Stimulated activated CD8-positive, alpha-beta memory T cell treated with anti-CD3 and anti-CD28 coated beads, Interleukin-4, amount 100 ng/mL, for 4 hours (primary cell): ENCODE data around the gene PLCH2.

Source experiments
- DNase-seq, 2 donors: peaks; one replicate each; pipeline ENCODE4 v3.0.0-alpha.2; 2020; ENCODE audit warnings: low read depth in 2 of 2, low spot score in 1 of 2

PLCH2 gene, protein sequence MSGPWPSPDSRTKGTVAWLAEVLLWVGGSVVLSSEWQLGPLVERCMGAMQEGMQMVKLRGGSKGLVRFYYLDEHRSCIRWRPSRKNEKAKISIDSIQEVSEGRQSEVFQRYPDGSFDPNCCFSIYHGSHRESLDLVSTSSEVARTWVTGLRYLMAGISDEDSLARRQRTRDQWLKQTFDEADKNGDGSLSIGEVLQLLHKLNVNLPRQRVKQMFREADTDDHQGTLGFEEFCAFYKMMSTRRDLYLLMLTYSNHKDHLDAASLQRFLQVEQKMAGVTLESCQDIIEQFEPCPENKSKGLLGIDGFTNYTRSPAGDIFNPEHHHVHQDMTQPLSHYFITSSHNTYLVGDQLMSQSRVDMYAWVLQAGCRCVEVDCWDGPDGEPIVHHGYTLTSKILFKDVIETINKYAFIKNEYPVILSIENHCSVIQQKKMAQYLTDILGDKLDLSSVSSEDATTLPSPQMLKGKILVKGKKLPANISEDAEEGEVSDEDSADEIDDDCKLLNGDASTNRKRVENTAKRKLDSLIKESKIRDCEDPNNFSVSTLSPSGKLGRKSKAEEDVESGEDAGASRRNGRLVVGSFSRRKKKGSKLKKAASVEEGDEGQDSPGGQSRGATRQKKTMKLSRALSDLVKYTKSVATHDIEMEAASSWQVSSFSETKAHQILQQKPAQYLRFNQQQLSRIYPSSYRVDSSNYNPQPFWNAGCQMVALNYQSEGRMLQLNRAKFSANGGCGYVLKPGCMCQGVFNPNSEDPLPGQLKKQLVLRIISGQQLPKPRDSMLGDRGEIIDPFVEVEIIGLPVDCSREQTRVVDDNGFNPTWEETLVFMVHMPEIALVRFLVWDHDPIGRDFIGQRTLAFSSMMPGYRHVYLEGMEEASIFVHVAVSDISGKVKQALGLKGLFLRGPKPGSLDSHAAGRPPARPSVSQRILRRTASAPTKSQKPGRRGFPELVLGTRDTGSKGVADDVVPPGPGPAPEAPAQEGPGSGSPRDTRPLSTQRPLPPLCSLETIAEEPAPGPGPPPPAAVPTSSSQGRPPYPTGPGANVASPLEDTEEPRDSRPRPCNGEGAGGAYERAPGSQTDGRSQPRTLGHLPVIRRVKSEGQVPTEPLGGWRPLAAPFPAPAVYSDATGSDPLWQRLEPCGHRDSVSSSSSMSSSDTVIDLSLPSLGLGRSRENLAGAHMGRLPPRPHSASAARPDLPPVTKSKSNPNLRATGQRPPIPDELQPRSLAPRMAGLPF (N-terminal part only)

DNA sequence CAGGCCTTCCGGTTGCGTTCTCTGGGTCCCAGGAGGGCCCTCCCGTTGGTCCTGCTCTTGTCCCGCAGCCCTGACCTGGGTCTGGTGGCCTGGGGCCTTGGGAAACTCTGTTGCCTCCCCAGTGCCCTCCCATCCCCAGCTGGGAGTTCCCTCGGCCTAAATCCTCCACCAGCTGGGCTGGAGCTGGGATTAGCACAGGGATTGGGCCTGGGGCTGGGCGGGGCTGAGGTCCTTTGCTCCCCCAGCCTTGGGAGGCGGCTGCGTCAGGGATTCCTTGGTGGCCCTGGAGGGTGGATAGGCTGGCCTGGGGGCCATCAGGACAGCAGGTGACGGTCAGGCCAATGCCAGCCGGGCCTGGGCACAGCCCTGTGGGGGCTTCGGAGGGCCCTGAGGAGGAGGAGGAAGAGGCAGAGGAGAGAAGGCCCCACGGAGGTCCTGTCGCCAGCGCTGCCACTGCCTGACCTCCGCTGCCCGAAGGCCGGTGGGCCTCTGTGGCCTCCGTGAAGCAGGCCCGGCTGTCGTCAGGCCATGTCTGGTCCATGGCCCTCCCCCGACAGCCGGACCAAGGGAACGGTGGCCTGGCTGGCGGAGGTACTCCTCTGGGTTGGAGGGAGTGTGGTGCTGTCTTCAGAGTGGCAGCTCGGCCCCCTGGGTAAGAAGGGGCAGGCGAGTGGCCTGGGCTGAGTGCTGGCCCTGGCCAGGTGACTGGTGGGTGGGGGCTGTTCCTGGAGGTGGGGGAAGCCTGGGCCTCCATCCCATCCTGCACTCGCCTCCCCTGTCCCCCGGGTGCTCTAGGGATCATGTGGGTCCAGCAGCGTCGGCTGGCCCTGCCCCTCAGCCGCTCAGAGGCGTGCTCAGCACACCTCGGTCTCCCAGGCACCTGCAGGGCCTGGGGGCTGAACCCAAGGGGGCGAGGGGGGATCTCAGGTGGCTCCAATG lies at the start of gene PLCH2:
PLCH2 (plus strand) TSS at position 229 of the 939 bp plus-strand sequence; CDS start at position 529, 300 bp downstream.
- DNase-seq: no peak

DNA sequence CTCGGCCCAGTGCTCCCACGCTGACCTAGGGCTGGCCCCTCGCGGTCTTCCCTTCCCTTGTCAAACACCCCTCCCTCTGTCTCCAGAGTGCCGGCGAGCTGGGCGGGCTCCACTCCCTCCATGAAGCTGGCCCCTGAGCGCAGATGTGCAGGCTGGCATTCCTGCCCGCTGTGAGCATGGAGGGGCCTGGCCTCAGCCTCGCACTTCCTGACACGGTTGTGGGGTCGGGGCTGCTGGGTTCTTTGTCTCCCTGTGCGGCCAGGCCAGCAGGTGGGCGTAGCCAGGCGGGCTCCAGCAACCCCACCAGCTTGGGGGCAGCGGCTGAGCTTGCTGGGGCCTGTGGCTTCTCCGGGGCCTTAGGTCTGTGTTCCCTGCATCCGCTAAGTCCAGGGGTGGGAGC lies 49.5 kb upstream of the PLCH2 start:
- DNase-seq: no peak

DNA sequence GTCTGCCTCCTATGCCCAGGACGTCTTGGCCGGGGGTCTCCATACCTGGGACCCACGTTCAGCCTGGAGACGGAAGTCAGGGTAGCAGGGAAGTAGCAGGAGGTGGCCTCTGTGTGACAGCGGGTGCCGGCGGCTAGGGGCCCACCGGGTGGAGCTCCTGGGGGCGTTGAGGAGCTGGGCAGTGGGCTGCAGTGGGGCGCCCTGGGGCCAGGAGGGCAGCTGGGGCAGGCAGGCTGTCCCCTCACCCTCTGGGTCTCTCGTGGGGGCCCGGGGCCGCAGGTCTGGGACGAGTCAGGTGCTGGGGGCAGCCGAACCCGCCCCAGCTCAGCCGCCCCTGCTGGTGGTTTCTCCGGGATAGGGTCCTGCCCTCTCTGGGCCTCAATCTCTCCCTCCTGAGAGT lies 49.0 kb upstream of the PLCH2 start:
- DNase-seq: no peak

DNA sequence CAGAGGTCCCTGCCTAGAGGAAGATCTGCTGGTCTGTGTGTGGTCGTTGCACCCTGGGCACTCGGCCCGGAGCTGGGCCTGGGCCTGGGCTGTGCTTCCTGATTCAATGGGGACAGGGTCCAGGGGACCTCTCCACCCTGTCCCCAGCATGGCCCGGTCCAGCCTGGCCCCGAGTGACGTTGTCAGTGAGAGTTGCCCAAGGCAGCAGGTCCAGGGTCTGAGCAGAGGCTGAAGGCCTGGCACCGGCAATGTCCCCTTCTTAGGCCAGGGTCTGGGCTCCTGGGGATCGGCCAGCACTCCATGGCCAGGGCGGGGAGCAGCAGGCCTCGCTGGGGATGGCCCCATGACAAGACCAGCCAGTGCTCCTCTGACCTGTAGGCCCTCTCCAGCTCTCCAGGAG lies 48.1 kb upstream of the PLCH2 start:
- DNase-seq: no peak

DNA sequence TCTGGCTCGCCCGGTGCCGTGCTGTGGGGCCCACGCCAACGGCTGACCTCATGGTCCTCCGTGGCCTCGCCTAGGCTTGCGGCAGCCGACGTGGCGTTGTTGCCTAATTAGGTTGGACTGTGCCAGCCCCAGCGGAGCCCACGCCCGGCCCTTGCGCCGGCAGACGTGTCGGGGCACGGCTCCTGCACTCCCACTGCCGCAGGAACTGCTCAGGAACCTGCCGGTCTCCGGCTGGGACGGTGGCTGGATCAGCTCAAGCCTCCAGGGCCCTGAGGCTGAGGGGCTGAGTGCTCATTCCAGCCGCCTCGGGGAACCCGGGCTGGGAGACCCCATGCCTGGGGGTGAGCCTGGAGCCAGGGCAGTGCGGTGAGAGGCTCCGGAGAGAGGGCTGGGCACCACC lies 47.6 kb upstream of the PLCH2 start:
- no peak for DNase-seq

DNA sequence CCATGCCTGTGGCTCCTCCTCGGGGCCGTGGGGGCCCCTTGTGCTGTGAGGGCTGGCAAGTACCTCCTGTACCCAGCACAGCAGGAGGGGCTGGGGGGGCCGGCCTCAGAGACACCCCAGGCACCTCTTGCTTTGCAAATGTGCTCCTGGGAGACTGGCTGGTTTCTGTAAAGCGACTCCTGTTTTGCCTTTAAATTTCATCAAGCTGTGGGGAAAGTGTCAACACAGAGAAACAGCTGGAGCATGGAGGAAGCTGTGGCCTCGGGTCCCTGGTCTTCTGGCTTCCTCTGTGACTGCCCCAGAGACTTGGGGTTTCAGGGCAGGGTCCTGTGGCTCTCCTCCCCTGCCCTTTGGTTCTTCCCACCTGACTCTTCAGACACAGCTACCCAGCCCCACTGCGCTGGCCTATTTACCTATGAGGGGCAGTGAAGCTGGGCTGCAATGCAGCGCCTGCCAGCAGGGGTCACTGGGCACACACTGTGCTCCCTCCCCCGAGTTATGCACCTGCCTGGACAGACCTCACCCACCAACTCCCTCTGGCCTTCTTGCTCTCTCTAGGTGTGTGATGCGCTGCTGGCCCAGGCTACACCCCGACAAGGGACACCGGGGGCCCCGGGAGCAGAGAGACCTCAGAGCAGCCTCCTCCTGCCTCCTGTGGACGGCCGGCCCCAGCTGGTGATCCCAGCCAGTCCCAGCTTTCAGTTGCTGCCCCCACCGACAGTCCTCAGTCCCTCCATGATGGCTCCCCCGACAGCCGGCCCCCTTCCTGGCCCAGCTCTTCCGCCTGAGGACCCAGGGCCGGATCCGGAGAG lies 46.1 kb upstream of the PLCH2 start:
- no peak for DNase-seq

DNA sequence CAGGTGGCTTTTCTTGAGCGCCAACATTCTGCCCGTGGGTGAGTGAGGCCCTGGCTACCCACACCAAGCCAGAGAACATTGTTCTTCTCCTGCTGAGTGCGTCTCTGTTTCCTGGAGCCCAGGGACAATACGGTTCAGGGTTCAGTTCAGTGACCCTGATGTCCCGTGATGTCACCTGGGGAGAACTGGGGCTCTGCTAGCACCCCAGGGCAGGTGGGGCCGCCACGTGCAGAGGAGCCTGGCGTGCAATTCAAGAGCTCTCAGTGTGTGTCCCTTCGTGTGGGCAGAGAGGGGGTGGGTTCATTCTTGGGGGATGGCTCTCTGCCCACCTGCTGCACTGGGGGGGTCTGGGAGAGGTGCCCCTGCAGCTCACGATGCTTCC lies 45.5 kb upstream of the PLCH2 start:
- no peak for DNase-seq

DNA sequence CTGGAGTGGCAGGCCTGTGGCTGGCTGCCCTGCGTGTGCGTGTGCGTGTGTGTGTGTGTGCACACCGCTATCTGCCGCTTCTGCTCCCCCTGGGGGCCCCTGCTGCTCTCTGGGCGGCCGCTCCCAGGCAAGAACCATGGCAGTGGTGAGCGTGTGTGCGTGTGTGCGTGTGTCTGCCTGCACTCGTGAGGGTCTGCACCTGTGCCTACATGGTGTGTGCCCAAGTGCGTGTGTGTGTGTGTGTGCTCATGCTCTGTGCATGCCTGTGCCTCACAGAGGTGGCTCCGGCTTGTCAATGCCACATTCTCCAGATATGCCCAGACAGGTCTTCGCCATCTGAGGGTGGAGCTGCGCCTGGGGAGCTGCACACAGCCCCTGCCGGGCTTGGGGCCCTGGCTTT lies 45.0 kb upstream of the PLCH2 start:
- DNase-seq: no peak

DNA sequence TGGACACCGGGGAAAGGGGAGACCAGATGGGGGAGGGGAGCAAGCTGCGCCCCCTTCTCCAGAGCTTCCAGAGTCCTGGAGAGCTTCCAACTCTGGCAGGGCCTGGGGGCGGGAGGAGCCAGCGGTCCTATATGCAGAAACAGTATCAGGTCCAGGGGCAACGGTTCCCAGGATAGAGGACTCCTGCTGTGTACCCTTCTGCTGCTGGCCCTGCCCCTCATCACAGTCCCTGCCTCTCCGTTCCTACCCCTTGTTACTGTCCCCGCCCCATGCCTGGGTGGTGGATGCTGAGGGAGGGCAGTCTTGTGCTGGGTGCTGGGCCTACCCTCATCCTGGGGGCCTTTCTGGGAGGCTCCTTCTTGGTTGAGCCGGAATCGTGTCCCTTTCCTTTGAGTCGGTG lies 44.6 kb upstream of the PLCH2 start:
- no peak for DNase-seq

DNA sequence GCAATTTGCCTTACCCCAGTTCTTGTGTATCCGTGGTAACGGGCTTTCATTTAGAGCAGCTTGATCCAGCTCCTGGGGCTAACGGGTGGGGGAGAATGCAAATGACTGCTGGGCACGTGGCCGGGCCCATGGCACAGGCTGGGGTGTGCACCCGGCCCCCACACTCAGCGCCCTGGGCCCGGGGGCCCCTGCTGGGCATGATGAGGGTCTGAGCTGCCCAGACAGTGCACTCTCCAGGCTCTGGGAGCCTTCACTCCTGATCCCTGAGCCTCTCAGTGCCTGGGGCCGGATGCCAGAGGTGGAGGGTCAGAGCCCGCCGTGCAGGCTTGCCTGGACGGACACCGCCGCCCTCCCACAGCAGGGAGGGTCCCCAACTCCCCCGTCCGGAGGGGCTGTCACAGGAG lies 43.6 kb upstream of the PLCH2 start:
- no peak for DNase-seq

DNA sequence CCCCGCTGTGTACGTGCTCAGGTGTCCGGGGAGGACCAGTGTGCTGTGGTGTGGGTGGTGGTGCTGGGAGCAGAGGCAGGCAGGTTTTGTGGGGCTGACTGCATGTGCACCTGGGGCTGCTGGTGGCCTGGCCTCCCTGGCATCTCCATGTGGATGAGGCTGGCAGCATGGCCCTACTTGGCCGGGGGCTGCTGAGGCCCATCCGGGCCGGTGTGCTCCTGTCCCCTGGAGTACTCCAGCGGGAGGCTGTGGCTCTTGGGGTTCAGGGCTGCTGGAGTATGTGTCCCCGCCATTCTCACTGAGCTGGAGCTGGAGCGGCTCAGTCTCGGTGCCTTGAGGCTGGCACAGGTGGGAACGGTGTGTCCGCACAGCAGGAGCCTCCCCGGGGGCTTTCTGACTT lies 42.9 kb upstream of the PLCH2 start:
- no peak for DNase-seq

DNA sequence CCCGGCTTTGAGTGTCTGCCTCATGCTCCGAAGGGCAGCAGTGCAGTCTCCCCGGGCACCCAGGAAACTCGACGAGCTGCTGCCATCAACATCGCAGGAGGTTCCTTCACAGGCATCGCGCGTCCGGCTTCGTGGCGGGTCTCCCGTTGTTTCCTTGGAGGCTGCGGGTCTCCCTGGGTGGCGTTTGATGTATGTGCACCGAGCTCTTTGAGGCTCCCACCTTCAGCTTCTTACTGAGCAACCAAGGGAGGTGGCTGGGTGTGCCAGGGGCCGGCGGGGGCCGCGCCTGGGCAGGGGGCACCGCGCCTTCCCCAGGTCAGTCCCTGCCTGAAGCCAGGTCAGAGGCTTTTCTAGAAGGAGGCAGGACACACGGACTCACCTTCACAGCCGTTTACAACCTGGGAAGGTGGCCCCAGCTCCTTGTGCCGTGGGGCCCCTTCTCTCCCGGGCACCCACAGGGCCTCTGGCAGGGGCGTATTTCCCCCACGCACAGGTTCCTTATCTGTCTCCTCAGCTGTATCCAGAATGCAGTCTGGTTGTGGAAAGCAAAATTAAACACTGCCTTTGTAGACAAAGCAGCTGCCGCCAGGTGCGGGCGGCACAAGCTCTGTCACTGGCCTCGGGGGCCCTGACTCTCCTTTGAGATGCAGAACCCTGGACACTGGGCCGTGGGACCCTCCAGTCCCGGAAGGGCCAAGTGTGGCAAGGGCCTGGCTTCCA lies 42.0 kb upstream of the PLCH2 start:
- DNase-seq: no peak

DNA sequence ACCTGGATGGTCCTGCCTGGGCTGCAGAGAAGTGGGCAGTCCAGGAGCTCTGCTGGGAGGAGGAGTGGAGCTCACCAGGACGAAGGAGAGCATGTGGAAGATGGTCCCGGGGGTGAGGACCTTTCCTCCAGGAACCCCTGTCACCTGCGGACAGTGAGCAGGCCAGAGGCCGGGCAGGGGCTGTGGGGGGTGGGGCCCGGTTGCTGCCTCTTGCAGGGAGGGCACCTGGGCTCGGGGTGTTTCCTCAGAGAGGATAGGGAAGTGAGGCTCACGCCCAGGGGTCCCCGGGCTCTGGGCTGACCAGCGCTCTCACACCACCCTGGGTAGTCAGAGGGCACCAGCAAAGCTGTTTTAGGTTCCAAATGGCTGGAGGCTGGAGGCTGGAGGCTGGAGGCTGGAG lies 41.0 kb upstream of the PLCH2 start:
- no peak for DNase-seq

DNA sequence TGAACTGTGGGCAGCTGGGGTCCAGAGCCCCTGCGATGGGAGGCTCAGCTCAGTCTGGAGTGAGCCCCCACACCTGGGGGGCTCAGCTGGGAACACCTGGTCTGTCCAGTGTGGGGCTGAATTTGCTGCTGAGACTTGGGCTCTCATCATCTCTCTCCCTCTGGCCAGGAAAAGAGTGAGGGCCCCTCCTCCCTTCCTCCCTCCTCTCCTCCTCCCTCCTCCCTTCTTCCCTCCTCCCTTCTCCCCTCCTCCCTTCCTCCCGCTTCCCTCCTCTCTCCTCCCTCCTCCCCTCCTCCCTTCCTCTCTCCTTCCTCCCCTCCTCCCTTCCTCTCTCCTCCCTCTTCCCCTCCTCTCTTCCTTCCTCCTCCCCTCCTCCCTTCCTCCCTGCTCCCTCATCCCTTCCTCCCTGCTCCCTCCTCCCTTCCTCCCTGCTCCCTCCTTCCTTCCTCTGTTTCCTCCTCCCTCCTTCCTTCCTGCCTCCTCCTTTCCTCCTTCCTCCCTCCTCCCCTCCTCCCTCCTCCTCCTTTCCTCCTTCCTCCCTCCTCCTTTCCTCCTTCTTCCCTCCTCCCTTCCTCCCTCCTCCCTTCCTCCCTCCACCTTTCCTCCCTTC lies 40.2 kb upstream of the PLCH2 start:
- no peak for DNase-seq

DNA sequence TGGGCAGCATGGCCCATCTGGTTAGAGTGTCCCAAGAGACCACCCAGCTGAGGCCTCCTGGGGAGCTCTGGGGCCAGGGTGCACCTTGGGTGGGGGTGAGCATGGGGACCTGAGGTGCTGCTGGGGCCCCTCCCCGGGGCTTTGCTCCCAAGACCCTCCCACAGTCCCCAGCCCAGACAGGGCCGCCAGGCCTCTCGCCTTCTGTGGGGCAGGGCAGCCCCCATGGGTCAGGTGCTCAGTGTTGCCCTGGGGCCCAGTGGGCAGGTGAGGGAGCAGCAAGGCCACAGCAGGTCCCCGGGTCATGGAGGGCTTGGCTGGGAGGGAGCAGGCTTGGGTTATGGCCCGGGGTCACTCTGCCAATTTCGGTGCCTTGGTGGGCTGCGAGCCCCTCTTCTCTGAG lies 39.2 kb upstream of the PLCH2 start:
- DNase-seq: no peak

DNA sequence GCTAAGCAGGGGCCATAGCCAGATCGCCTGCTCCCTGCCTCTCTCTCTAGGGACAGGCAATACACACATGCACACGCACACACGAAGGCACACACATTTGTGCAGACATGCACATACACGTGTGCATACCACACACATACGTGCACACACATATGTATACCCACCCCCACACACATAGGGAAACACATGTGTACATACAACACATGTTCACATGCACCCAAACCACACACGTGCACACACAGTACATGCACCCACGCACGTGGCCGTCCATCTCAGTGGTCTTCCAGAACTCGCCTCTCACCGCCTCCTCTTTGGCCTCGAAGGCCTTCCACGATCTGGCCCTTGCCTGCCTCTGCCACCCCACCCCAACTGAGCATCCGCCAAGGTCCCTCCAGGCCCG lies 38.5 kb upstream of the PLCH2 start:
- DNase-seq: no peak

DNA sequence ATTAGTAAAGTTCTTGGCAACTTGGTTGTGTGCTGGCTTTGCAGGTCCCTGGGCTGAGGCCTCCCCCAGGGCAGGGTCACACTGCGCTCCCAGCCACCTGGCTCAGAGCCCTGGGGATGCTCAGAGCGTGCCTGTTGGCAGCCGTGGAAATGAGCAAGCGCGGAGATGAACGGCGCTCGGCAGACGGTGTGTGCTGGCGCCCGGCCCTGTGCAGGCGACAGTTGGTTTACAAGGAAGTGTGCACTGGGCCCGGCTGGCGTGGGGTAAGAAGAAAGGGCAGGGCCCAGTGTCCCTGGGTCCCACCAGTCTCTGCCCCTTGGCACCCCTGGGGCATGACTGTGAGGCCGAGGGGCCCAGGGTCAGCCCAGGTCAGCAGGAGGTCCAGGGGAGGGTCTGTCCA lies 38.1 kb upstream of the PLCH2 start:
- DNase-seq: no peak

DNA sequence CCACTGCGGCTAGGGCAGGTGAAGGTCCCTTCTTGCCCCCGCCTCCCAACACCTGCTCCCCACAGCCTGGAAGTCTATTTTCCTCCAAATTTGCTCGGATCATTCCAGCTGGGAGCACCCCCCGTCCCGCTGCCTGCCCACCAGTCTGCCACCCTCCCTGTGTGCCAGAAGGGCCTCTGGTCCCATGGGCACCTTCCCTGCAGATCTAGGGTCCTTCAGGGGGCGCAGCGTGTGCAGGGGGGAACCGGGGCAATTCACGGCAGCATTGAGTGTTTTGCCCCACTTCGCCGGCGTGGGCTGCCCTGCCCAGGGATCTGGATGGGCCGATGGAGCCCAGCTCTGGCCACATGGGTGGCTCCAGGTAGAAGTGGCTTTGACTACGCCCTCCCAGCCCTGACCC lies 37.4 kb upstream of the PLCH2 start:
- DNase-seq: no peak

DNA sequence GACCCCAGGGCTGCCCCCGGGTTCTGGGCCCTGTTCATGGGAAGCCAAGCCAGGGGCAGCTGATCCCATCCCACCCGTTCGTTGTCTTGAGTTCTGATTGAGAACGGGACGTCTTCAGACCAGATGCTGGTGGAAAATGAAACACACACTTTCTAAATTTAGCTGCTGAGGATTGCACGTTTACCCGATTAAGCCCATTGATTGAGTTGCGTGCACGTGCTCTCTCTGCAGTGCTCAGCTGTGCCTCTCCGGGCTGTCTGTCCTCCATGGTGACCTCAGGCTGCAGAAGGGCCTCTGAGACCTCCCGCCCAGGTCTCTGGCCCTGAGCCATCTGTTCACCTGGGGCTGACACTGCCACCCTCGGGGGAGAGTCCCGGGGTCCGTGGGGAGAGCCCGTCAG lies 36.7 kb upstream of the PLCH2 start:
- DNase-seq: no peak
